HG02885 (cell line): ENCODE results near the gene MIS12.

Source experiments
- ATAC-seq: cut with Tn5 transposase; IDR thresholded peaks from one replicate; pipeline ENCODE4 v1.9.1; 2021; ENCODE audit warnings: mild to moderate bottlenecking; ENCODE audit not compliant: unreplicated experiment, poor library complexity

MIS12 gene

DNA sequence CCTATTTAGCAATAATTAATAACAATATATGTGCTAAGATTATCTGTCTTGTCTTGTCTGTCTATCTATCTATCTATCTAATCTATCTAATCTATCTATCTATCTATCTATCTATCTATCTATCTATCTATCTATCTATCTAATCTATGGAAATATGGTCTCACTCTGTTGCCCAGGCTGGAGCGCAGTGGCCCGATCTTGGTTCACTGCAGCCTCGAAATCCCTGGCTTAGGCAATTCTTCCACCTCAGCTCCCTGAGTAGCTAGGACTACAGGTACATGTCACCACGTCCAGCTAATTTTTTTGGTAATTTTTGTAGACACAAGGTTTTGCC is 44.7 kb downstream of the MIS12 start:
- no peak for ATAC-seq

DNA sequence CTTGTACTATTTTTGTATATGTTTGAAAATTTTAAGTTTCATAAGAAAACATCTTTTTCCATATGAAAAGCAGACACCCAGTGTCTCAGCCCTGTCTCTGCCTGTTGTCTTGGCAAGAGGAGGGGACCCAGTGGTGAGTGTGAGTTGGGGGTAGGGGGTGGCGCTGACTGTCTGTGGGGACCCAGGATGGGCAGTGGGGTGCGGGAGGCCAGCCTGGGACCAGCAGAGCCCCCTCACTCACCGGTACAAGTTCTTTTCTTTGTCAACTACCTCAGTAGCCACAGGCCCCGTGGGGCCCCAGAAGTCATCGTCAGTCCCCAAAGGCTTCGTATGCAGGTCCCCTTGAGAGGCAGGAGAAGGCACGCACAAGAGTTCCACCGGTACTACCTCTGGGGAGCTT is 46.2 kb downstream of the MIS12 start:
- ATAC-seq: no peak

DNA sequence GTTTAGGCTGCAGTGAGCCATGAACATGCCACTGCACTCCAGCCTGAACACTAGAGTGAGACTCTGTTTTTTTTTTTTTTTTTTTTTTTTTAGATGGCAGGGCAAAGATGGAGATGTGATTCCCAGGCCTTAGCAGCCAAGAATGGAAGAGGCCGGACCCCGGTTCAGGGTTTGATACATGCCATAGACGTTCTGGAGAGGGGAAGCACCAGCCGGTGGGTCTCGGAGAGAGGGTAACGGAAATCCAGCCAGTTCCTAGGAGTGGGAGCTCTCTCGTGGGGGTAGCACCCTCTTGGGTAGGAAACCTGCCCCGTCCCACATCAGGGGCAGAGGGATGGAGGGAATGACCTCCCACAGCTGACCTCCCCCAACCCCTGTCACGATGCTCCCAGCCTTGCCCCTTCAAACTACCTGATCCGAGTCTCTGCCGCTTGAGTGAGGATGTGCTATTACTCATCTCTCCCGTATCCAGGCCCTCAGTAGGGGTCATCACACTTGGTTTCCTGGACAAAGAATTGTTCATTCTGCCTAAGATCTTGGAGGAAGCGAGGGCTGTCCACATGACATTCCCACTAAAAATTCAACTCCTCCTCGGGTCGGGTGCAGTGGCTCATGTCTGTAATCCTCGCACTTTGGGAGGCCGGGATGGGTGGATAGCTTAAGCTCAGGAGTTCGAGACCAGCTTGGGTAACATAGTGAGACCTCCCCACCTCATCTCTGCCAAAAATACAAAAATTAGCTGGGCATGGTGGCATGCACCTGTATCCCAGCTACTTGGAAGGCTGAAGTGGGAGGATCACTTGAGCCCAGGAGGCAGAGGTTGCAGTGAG is 47.3 kb downstream of the MIS12 start:
- no peak for ATAC-seq

DNA sequence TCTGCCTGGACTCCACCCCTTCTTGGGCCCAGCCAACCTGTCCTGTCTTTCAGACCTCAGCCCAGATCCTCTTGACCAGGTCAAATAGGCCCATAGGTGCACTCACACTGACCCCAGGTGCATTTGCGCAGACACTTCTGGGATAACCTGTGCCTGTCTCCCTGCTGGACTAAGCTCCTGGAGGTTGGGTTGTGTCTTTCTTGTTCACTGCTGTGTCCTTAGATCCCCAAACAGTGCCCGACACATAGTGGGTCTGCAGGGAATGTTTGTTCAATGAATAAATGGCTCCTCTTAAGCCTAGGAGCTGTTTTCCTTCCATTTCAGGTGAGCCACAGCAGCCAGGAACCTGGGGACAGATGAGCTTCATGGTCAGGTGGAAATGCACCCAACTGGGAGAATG is 49.1 kb downstream of the MIS12 start:
- no peak for ATAC-seq

DNA sequence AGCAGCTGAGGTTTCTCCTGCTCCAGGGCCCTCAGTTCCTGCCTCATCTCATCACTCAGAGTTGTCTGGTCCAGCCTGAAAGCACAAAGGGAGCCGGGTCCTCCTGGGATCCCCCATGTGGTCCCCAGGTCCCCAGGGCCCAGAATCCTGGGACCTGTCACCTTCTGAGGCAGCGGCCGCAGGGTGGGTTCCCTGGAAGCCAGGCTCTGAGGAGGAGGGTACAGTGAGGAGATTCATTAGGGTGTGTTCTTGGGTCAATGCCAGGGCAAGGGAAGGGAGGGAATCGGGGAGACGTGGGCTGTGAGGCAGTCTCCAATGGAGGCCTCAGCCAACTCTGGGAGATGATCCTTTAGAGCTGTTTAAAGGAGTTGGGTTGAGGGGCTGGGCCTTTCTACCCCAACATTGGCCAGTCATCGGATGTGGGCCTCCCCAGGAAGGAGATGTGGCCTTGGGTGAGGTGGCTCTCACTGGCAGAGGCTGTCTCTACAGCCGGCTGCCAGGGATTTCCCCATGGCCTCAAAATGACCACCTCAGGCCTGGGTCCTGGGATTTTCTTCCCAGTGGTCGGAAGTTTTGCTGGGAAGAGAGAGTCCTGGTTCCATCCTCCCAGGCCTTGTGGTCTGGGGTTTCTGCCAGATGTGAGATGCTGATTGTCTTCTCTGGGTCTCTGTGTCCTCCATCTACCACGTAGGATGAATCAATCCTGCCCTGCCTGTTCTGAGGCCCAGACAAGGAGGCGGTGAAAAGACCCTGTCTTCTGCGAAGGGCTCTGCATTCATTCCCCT is 50.7 kb downstream of the MIS12 start:
- ATAC-seq: no peak

DNA sequence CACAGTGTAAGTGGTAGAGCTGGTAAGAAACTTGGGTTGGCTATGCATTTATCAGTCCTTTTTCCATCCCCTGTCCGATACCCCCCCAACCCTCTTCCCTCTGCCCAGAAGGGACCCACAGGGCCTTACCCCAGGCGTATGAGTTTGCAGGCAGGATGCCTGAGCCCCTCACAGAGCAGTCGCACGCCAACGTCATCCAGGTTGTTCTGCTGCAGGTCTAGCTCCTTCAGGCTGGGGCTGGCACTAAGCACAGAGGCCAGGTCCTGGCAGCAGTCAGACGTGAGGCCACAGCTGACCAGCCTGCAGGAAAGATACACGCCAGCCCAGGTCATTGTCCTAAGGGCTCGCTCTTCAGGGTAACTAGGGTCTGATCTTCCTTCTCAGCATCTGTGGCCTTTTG is 52.9 kb downstream of the MIS12 start:
- ATAC-seq: no peak

DNA sequence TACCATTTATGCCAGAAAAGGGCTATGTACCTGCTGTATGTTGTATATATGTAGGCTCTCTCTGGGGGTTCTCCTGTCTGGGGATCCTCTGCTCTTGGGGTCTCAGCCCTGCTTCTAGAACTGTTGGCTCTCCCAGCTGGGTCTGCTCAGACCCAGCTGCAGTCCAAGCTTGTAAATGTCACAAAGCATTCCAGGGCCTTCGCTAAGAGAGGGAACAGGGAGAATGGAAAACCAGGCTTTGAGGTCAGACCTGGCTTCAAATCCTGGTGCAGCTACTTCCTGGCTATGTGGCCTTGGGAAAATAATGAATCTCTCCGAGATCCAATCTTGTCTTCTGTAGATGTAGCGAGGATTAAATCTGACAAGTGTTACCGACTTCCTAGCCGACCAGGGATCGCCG is 54.0 kb downstream of the MIS12 start:
- ATAC-seq: no peak
